Measurements from ENCODE around the gene ARL4C. TPM values are rescaled to one million over a fixed set of nuclear protein-coding genes. Genes with fewer than 3 reads are reported as not detected.

ARL4C gene
- total and polyA plus RNA-seq, 2 experiments from 2014 or later, result 5.8 to 9.9 TPM

- TF ChIP-seq NANOG (IDR thresholded peaks at IDR 0.05; ENCODE audit: borderline replicate concordance), result no peak
- no peak for TF ChIP-seq REST (IDR thresholded peaks at IDR 0.05; ENCODE audit: unreplicated experiment)
- no peak for TF ChIP-seq EZH2 (IDR thresholded peaks at IDR 0.05; ENCODE audit: low read depth, unreplicated experiment)
These were observed 16.2 kb upstream of the ARL4C start (continued) for GRCh38 chr2:234512884-234513669.

DNA sequence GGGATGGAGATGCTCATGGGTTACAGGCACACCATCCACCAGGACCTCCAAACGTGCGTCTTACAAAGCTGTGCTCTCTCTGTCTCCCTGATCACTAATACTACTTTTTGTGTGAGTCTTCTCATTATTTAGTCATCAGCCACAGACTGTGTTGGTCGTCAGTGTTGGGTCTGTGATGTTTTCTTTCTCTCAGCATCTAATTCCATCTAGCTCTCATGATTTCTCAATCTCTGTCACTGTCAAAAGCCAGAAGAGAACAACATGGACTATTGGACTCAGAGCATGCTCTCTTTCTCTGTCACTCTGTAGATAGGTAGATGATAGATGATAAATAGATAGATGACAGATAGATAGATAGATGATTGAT lies 6.0 kb upstream of the ARL4C start:
- H3K4me3 Mint-ChIP-seq, result no peak overlapping the region
- ATAC-seq, result no peak
- no peaks in the 10 kb centered on the region; the same call in 1 of the 2 replicates for H3K4me1 ChIP-seq (ENCODE audit: insufficient read depth)
- H3K79me2 ChIP-seq (replicated peaks; ENCODE audit: insufficient read depth), result no peaks in the 10 kb centered on the region
- H3K9me3 Mint-ChIP-seq, result no peaks in the 10 kb centered on the region
- H3K27ac ChIP-seq (ENCODE audit: low read depth), result no peak overlapping the region
- no peaks in the 10 kb centered on the region for H4K20me1 ChIP-seq (replicated peaks; ENCODE audit: insufficient read depth)
- H3K27me3 ChIP-seq (ENCODE audit: insufficient read depth), result peaks cover 15% of the 10 kb centered on the region
- no peaks in the 10 kb centered on the region for H3K36me3 ChIP-seq (ENCODE audit: insufficient read depth)
- H3K4me3 ChIP-seq, result no peak overlapping the region
- H3K27me3 Mint-ChIP-seq (ENCODE audit: insufficient read depth, low read depth, poor library complexity), result peaks cover 6% of the 10 kb centered on the region
- DNase-seq (ENCODE audit: low spot score), result no peak
- H3K9me2 ChIP-seq (ENCODE audit: insufficient read depth), result no peaks in the 10 kb centered on the region
- no peak overlapping the region for H3K27ac Mint-ChIP-seq
- H3F3A ChIP-seq (replicated peaks; ENCODE audit: low read depth), result 0 out of 2 replicates have a peak, but pooled peaks cover 3% of the 10 kb centered on the region
- H2AFZ ChIP-seq, result no peak overlapping the region
- peaks cover 17% of the 10 kb centered on the region for H3K4me1 Mint-ChIP-seq
- H3K4me2 ChIP-seq, result no peak overlapping the region
- no peaks in the 10 kb centered on the region for H3K36me3 Mint-ChIP-seq (ENCODE audit: low read depth)
- TF ChIP-seq EZH2phosphoT487 (IDR thresholded peaks at IDR 0.05; ENCODE audit: unreplicated experiment), result no peak
- no peak for TF ChIP-seq POLR2AphosphoS5 (IDR thresholded peaks at IDR 0.05; ENCODE audit: low read depth)
- TF ChIP-seq ZNF331 (CRISPR knock-in tag; IDR thresholded peaks at IDR 0.05; ENCODE audit: low read depth), result no peak
- no peak for TF ChIP-seq EZH2 (IDR thresholded peaks at IDR 0.05; ENCODE audit: low read depth, unreplicated experiment)
- TF ChIP-seq ETS1 (IDR thresholded peaks at IDR 0.05), result no peak
- TF ChIP-seq CREB1 (CRISPR knock-in tag; IDR thresholded peaks at IDR 0.05; ENCODE audit: low read depth), result no peak
- TF ChIP-seq REST (IDR thresholded peaks at IDR 0.05; ENCODE audit: unreplicated experiment), result no peak
- no peak for TF ChIP-seq CTCF (conservative IDR thresholded peaks at IDR 0.05; ENCODE audit: low read depth in 2 of 2)
- TF ChIP-seq JUNB (IDR thresholded peaks at IDR 0.05; ENCODE audit: unreplicated experiment), result no peak

Data from GM23338 (cell line).